ENCODE data around the gene DGAT2L6. TPM values are rescaled to one million over a fixed set of nuclear protein-coding genes. Genes with fewer than 3 reads are reported as not detected.

The DGAT2L6 gene
- total and polyA plus RNA-seq, 3 experiments from 2014 or later: not detected

DNA sequence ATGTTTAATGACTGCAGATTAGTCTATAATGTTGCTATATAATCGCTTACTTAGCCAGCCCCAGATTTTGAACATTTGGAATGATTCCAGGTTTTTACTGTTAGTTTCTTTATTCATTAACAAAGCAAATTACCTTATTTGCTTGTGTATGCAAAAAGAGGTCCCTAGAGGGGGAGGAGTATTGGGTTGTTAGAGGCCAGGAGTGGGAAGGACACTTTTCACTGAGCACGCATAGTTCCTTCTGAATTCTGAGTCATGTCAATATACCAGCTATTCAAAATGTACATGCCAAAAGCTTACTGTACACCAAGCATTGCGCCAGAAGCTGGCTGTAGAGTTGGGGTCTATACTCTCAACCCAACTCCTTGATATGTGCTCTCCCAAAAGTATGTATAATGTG, 5.1 kb upstream of the DGAT2L6 start:
- Histone ChIP-seq H3K4me1 (ENCODE audit: insufficient read depth, low read length) (no peaks in the 10 kb centered on the region), H3K27me3 (ENCODE audit: insufficient read depth, low read length, poor library complexity, severe bottlenecking) (no peaks in the 10 kb centered on the region), H3K4me3 (ENCODE audit: low read length) (no peak overlapping the region), H3K9me3 (ENCODE audit: low read length) (no peaks in the 10 kb centered on the region), H3K27ac (ENCODE audit: low read depth, low read length) (no peak overlapping the region), H3K36me3 (ENCODE audit: insufficient read depth, low read length) (no peaks in the 10 kb centered on the region)
- H3K36me3 Mint-ChIP-seq: peaks cover 0 to 6% (median 0%) of the 10 kb centered on the region in 3 donors
- H3K4me1 Mint-ChIP-seq: no peaks in the 10 kb centered on the region
- no peak for DNase-seq
- ChIA-PET CTCF (no interaction called here), POLR2A (no interaction called here)
- H3K27me3 Mint-ChIP-seq: peaks cover 0 to 9% of the 10 kb centered on the region in 2 donors
- no peak overlapping the region for H3K27ac Mint-ChIP-seq
- H3K9me3 Mint-ChIP-seq: no peaks in the 10 kb centered on the region
- H3K4me3 Mint-ChIP-seq: no peak overlapping the region

DNA sequence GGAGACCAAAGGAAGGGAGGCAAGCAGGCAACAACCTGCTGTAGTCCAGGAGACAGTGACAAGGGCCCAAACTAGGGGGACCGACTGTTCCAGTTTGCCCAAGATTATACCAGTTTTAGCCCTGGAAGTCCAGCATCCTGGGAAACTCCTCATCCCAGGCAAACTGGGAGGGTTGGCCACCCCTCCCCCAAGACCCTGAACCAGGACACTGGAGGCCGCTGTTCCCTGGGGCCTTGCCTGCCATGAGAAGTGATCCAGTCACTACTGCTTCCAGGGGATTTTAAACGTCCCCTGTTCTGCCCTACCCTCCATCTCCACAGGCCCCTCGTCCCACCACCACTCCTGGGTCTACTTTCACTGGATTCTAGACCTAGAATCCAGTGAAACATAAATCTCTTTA, 4.3 kb upstream of the DGAT2L6 start:
- ChIA-PET POLR2A (no interaction called here), CTCF (no interaction called here)
- no peak overlapping the region for H3K27ac ChIP-seq (ENCODE audit: low read depth, low read length)
- peak overlapping the region in 1 of 8 donors; percentile 43 for H3K27ac Mint-ChIP-seq
- H3K4me3 ChIP-seq (ENCODE audit: low read length): no peak overlapping the region
- H3K36me3 Mint-ChIP-seq: no peaks in the 10 kb centered on the region
- H3K27me3 Mint-ChIP-seq: peaks cover 0 to 10% of the 10 kb centered on the region in 2 donors
- no peaks in the 10 kb centered on the region for H3K9me3 Mint-ChIP-seq
- H3K36me3 ChIP-seq (ENCODE audit: insufficient read depth, low read length): no peaks in the 10 kb centered on the region
- no peaks in the 10 kb centered on the region for H3K9me3 ChIP-seq (ENCODE audit: low read length)
- H3K27me3 ChIP-seq (ENCODE audit: insufficient read depth, low read length, poor library complexity, severe bottlenecking): no peaks in the 10 kb centered on the region
- H3K4me3 Mint-ChIP-seq: no peak overlapping the region
- no peaks in the 10 kb centered on the region for H3K4me1 Mint-ChIP-seq
- DNase-seq: no peak
- no peaks in the 10 kb centered on the region for H3K4me1 ChIP-seq (ENCODE audit: insufficient read depth, low read length)

DNA sequence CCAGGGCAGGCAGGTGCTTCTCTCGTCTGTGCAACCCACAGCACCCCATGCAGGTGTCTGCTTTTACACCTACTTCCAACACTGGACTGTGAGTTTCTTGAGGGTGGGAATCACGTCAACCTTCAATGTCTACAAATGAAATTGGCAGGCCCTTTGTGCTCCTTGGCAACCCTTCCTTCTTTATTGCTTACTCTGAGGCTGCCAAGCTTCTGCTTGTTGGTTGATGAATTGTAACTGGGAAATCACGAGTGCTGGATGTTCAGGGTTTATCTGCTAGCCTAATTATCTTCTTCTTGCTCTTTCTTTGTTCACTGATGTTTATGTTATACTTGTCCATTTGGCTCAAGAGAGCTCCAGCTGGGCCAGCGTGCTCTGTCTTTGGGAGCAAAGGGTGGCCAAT, 2.5 kb upstream of the DGAT2L6 start:
- no peaks in the 10 kb centered on the region for H3K27me3 ChIP-seq (ENCODE audit: insufficient read depth, low read length, poor library complexity, severe bottlenecking)
- Mint-ChIP-seq H3K4me3 (no peak overlapping the region), H3K27ac (peak overlapping the region in 1 of 8 donors; percentile 91), H3K4me1 (no peaks in the 10 kb centered on the region), H3K9me3 (no peaks in the 10 kb centered on the region), H3K36me3 (no peaks in the 10 kb centered on the region), H3K27me3 (peaks cover 0 to 13% of the 10 kb centered on the region in 2 donors)
- no peak overlapping the region for H3K4me3 ChIP-seq (ENCODE audit: low read length)
- no peaks in the 10 kb centered on the region for H3K4me1 ChIP-seq (ENCODE audit: insufficient read depth, low read length)
- CTCF ChIA-PET: no interaction called here
- POLR2A ChIA-PET: no interaction called here
- no peaks in the 10 kb centered on the region for H3K9me3 ChIP-seq (ENCODE audit: low read length)
- DNase-seq: no peak
- no peak overlapping the region for H3K27ac ChIP-seq (ENCODE audit: low read depth, low read length)
- no peaks in the 10 kb centered on the region for H3K36me3 ChIP-seq (ENCODE audit: insufficient read depth, low read length)

DNA sequence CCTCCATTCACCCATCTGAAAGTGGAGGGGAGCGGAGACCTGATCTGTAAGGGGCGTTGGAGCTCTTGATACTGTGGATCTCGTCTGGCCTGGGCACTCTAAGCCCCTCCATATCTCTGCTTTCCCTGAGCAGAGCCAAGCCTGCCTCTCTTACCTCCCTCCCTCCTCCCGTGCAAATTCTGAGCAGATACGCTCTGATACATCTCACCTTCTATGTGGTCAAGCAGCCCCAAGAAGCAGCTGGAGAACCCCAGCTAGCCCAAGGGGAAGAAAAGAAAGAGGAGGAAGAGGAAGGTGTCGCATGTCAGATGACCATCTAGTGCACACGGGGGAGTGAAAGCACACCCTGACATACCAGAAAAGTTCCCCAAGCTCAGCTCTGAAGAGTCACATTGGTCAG, 1.9 kb upstream of the DGAT2L6 start:
- H3K4me1 ChIP-seq (ENCODE audit: insufficient read depth, low read length): no peaks in the 10 kb centered on the region
- no peak overlapping the region for H3K4me3 Mint-ChIP-seq
- no peak overlapping the region for H3K4me3 ChIP-seq (ENCODE audit: low read length)
- H3K9me3 Mint-ChIP-seq: no peaks in the 10 kb centered on the region
- ChIA-PET CTCF (no interaction called here), POLR2A (no interaction called here)
- H3K9me3 ChIP-seq (ENCODE audit: low read length): no peaks in the 10 kb centered on the region
- H3K4me1 Mint-ChIP-seq: no peaks in the 10 kb centered on the region
- H3K36me3 ChIP-seq (ENCODE audit: insufficient read depth, low read length): no peaks in the 10 kb centered on the region
- H3K27ac Mint-ChIP-seq: peak overlapping the region in 1 of 8 donors; percentile 24
- peaks cover 0 to 13% of the 10 kb centered on the region in 2 donors for H3K27me3 Mint-ChIP-seq
- no peak for DNase-seq
- no peak overlapping the region for H3K27ac ChIP-seq (ENCODE audit: low read depth, low read length)
- no peaks in the 10 kb centered on the region for H3K27me3 ChIP-seq (ENCODE audit: insufficient read depth, low read length, poor library complexity, severe bottlenecking)
- no peaks in the 10 kb centered on the region for H3K36me3 Mint-ChIP-seq

GRCh38 chrX:70183091-70183490, 5.8 kb downstream of the DGAT2L6 start:
- Histone ChIP-seq H3K27ac (ENCODE audit: low read depth, low read length) (no peak overlapping the region), H3K36me3 (ENCODE audit: insufficient read depth, low read length) (no peaks in the 10 kb centered on the region), H3K9me3 (ENCODE audit: low read length) (no peaks in the 10 kb centered on the region), H3K4me3 (ENCODE audit: low read length) (no peak overlapping the region), H3K4me1 (ENCODE audit: insufficient read depth, low read length) (no peaks in the 10 kb centered on the region), H3K27me3 (ENCODE audit: insufficient read depth, low read length, poor library complexity, severe bottlenecking) (no peaks in the 10 kb centered on the region)
- CTCF ChIA-PET: no interaction called here
- Mint-ChIP-seq H3K9me3 (no peaks in the 10 kb centered on the region), H3K36me3 (peaks cover 0 to 3% (median 0%) of the 10 kb centered on the region in 3 donors), H3K4me3 (no peak overlapping the region), H3K4me1 (no peaks in the 10 kb centered on the region), H3K27me3 (peaks cover 17 to 24% of the 10 kb centered on the region in 2 donors), H3K27ac (no peak overlapping the region)
- POLR2A ChIA-PET: no interaction called here
- DNase-seq: no peak

DNA sequence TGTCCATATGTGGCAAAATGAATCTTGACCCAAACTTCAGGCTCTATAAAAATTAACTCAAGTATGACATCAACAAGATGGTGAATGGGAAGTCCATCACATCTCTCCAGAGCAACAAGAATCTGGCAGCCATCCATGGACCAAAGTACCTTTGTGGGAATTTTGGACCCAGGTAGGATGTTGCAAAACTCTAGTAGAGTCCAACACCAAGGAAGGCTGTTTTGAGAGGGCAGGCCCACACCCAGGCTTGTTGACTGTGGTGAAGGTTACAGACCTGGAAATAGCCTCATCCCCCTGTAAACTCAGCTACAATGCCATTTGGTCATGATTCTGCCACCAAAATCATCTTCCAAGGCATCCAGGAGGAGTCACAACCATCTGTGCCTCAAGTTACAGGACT, 12.9 kb downstream of the DGAT2L6 start:
- POLR2A ChIA-PET: no interaction called here
- Mint-ChIP-seq H3K4me1 (no peaks in the 10 kb centered on the region), H3K27me3 (peaks cover 18 to 22% of the 10 kb centered on the region in 2 donors), H3K27ac (no peak overlapping the region), H3K4me3 (no peak overlapping the region), H3K36me3 (peaks cover 0 to 3% (median 0%) of the 10 kb centered on the region in 3 donors), H3K9me3 (peaks cover 0 to 10% (median 4%) of the 10 kb centered on the region in 5 donors)
- no peak for DNase-seq
- no peak overlapping the region for H3K27ac ChIP-seq (ENCODE audit: low read depth, low read length)
- no peaks in the 10 kb centered on the region for H3K36me3 ChIP-seq (ENCODE audit: insufficient read depth, low read length)
- no peaks in the 10 kb centered on the region for H3K27me3 ChIP-seq (ENCODE audit: insufficient read depth, low read length, poor library complexity, severe bottlenecking)
- CTCF ChIA-PET: no interaction called here
- H3K4me3 ChIP-seq (ENCODE audit: low read length): no peak overlapping the region
- H3K9me3 ChIP-seq (ENCODE audit: low read length): no peaks in the 10 kb centered on the region
- no peaks in the 10 kb centered on the region for H3K4me1 ChIP-seq (ENCODE audit: insufficient read depth, low read length)

- peaks cover 0 to 3% of the 10 kb centered on the region in 2 donors for H3K27me3 Mint-ChIP-seq
- Histone ChIP-seq H3K9me3 (ENCODE audit: low read length) (no peaks in the 10 kb centered on the region), H3K4me1 (ENCODE audit: insufficient read depth, low read length) (no peaks in the 10 kb centered on the region), H3K36me3 (ENCODE audit: insufficient read depth, low read length) (no peaks in the 10 kb centered on the region), H3K27me3 (ENCODE audit: insufficient read depth, low read length, poor library complexity, severe bottlenecking) (no peaks in the 10 kb centered on the region), H3K4me3 (ENCODE audit: low read length) (no peak overlapping the region), H3K27ac (ENCODE audit: low read depth, low read length) (no peak overlapping the region)
- ChIA-PET CTCF (interaction anchor here (2.2 kb wide), 1 partner anchor 236 kb away, joined by 9 read pairs; no protein-coding TSS in a partner anchor), POLR2A (no interaction called here)
- no peaks in the 10 kb centered on the region for H3K9me3 Mint-ChIP-seq
- peak; percentile 35 to 70 (median 47) for DNase-seq
- no peaks in the 10 kb centered on the region for H3K36me3 Mint-ChIP-seq
- H3K27ac Mint-ChIP-seq: no peak overlapping the region
- peak overlapping the region in 2 of 7 donors; percentile 2 to 56 for H3K4me3 Mint-ChIP-seq
- H3K4me1 Mint-ChIP-seq: peaks cover 2 to 6% (median 4%) of the 10 kb centered on the region in 3 donors
Measured at GRCh38 chrX:70196961-70197720, 19.9 kb downstream of the DGAT2L6 start.

DNA sequence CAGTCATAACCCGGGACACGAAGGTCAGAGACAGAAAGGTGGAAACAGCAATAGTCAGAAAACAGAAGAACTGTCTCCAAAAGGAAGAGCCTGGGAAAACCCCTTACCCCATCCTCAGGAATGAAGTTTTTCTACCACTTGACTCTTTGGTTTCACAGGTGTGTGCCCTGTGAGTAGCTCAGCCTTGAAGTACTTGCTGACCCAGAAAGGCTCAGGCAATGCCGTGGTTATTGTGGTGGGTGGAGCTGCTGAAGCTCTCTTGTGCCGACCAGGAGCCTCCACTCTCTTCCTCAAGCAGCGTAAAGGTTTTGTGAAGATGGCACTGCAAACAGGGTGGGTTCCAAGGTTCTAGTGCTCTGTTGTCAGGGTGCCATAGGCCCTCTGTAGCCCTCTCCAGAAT, 24.4 kb downstream of the DGAT2L6 start:
- POLR2A ChIA-PET: no interaction called here
- H3K27me3 Mint-ChIP-seq: peaks cover 4 to 13% of the 10 kb centered on the region in 2 donors
- H3K27ac ChIP-seq (ENCODE audit: low read depth, low read length): no peak overlapping the region
- no peaks in the 10 kb centered on the region for H3K9me3 ChIP-seq (ENCODE audit: low read length)
- no peaks in the 10 kb centered on the region for H3K36me3 Mint-ChIP-seq
- no peaks in the 10 kb centered on the region for H3K36me3 ChIP-seq (ENCODE audit: insufficient read depth, low read length)
- no peaks in the 10 kb centered on the region for H3K9me3 Mint-ChIP-seq
- H3K4me1 Mint-ChIP-seq: peaks cover 2 to 6% (median 4%) of the 10 kb centered on the region in 3 donors
- CTCF ChIA-PET: no interaction called here
- no peaks in the 10 kb centered on the region for H3K4me1 ChIP-seq (ENCODE audit: insufficient read depth, low read length)
- H3K4me3 Mint-ChIP-seq: no peak overlapping the region
- H3K27me3 ChIP-seq (ENCODE audit: insufficient read depth, low read length, poor library complexity, severe bottlenecking): no peaks in the 10 kb centered on the region
- peak in 1 of 5 donors; percentile 8 for DNase-seq
- H3K27ac Mint-ChIP-seq: peak overlapping the region in 2 of 8 donors; percentile 9 to 44
- no peak overlapping the region for H3K4me3 ChIP-seq (ENCODE audit: low read length)
